ENCODE data around the gene PLXDC2.

DNA sequence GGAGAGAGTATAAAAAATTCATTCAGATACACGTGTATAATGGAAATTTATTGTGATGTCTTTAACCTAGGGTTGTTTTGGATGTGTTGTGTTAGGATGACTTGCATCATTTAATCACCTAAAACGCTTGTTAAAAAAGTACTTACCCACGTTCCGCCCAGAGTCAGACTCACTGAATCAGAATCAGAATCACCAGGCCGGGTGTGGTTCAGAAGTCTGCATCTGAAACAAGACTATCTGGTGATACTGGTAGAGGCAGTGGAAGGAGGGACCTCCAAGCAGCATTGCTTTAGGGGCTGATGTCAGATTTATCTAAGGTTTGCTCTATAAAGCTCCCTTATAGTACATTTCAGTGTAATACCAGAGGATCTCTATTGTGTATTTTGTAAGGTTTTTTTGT is 20.5 kb upstream of the PLXDC2 start:
- TF ChIP-seq EP300 (IDR thresholded peaks at IDR 0.05) (no peak), RNF2 (IDR thresholded peaks at IDR 0.05; ENCODE audit: borderline replicate concordance, low read depth) (no peak), RAD21 (conservative IDR thresholded peaks at IDR 0.05 in 1 of 2, IDR thresholded peaks at IDR 0.05 in 1 of 2) (no peak), SMC3 (IDR thresholded peaks at IDR 0.05) (no peak), POLR2A (IDR thresholded peaks at IDR 0.05; ENCODE audit: low read length) (no peak), SREBF2 (IDR thresholded peaks at IDR 0.05) (no peak), POLR2AphosphoS2 (conservative IDR thresholded peaks at IDR 0.05; ENCODE audit: low read length) (no peak)
- TF ChIP-seq, protein P1, sequence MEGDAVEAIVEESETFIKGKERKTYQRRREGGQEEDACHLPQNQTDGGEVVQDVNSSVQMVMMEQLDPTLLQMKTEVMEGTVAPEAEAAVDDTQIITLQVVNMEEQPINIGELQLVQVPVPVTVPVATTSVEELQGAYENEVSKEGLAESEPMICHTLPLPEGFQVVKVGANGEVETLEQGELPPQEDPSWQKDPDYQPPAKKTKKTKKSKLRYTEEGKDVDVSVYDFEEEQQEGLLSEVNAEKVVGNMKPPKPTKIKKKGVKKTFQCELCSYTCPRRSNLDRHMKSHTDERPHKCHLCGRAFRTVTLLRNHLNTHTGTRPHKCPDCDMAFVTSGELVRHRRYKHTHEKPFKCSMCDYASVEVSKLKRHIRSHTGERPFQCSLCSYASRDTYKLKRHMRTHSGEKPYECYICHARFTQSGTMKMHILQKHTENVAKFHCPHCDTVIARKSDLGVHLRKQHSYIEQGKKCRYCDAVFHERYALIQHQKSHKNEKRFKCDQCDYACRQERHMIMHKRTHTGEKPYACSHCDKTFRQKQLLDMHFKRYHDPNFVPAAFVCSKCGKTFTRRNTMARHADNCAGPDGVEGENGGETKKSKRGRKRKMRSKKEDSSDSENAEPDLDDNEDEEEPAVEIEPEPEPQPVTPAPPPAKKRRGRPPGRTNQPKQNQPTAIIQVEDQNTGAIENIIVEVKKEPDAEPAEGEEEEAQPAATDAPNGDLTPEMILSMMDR (IDR thresholded peaks at IDR 0.05): no peak
- TF ChIP-seq, protein P2, sequence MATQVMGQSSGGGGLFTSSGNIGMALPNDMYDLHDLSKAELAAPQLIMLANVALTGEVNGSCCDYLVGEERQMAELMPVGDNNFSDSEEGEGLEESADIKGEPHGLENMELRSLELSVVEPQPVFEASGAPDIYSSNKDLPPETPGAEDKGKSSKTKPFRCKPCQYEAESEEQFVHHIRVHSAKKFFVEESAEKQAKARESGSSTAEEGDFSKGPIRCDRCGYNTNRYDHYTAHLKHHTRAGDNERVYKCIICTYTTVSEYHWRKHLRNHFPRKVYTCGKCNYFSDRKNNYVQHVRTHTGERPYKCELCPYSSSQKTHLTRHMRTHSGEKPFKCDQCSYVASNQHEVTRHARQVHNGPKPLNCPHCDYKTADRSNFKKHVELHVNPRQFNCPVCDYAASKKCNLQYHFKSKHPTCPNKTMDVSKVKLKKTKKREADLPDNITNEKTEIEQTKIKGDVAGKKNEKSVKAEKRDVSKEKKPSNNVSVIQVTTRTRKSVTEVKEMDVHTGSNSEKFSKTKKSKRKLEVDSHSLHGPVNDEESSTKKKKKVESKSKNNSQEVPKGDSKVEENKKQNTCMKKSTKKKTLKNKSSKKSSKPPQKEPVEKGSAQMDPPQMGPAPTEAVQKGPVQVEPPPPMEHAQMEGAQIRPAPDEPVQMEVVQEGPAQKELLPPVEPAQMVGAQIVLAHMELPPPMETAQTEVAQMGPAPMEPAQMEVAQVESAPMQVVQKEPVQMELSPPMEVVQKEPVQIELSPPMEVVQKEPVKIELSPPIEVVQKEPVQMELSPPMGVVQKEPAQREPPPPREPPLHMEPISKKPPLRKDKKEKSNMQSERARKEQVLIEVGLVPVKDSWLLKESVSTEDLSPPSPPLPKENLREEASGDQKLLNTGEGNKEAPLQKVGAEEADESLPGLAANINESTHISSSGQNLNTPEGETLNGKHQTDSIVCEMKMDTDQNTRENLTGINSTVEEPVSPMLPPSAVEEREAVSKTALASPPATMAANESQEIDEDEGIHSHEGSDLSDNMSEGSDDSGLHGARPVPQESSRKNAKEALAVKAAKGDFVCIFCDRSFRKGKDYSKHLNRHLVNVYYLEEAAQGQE (IDR thresholded peaks at IDR 0.05): no peak

All from A549 (cell line).